Hematopoietic multipotent progenitor cell (in vitro differentiated cells): ENCODE data around the gene MYNN. TPM values are rescaled to one million over a fixed set of nuclear protein-coding genes. Genes with fewer than 3 reads are reported as not detected.
"Not testable (repeated sequence)": the region's sequence is repeated elsewhere in the genome, so short reads cannot be mapped to it uniquely, and the experiment has no call there.

Source experiments
- DNase-seq, 3 donors: peaks; one replicate each; pipeline ENCODE4 v3.0.0-alpha.2; 2011 to 2015; ENCODE audit warnings: low read depth in 2 of 3, low spot score in 2 of 3
- total RNA-seq: library from RNA; depleted of rRNA; stranded (reverse); fragments of >200 nt; gene quantifications from one replicate; pipeline ENCODE4 v1.2.3, GENCODE V29; 2012

Gene MYNN
- 13.5 TPM for total RNA-seq

DNA sequence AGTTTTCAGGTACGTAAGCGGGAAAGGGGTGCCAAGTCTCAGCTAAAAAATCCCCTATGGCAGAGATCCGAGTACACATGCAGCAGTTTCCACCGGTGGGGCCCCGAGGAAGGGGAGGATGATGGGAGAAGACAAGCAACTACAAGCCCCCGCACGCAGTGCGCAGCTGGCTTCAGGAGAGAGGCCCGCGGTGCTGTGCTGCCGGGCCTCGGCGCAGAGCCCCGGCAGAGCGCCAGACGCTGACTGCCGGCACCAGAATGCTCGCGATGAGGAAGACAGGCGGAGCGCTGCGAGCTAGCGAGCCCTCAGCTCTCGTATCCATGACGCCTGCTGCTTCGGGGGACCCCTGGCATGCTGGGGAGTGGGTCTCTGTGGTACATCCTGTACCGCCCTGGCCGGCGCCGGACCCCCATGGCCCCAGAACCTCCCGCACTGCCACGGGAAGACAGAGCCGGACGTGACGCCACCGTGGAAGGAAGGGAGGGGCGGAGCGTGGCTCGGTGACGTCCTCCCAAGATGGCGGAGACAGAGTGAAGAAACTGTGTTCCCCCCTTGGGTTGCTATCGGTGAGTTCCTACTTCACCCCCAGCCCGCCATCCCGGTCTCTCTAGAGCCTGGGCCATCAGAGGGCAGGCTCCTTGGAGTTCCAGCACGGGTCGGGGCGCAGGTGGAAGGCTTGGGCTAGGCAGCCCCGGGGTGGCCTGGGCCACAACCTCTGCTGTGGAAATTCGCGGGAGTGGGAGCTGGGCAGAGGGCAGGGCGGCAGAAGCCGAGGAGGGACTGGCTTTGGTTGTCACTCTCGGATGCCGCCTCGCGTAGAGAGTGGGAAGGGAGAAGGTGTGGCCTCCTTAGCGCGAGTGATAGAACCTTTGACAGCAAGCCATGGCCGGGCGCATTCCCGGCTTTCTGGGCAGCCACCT, at the start of gene MYNN:
Gene MYNN (plus strand): TSS at position 500 of the 920 bp plus-strand sequence. CDS start 900 bp downstream, outside the sequence.
- peak; percentile 84 to 96 (median 94) for DNase-seq

DNA sequence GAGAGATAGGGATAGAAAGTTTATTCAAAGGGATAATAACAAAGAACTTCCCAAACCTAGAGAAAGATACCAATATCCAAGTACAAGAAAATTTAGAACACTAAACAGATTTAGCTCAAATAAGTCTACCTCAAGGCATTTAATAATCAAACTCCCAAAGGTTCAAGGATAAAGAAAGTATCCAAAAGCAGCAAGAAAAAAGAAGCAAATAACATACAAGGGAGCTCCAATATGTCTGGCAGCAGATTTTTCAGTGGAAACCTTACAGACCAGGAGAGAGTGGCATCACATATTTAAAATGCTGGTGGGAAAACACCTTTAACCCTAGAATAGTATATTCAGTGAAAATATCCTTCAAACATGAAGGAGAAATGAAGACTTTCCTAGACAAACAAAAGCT, 41.3 kb upstream of the MYNN start:
- not testable (repeated sequence) for DNase-seq

DNA sequence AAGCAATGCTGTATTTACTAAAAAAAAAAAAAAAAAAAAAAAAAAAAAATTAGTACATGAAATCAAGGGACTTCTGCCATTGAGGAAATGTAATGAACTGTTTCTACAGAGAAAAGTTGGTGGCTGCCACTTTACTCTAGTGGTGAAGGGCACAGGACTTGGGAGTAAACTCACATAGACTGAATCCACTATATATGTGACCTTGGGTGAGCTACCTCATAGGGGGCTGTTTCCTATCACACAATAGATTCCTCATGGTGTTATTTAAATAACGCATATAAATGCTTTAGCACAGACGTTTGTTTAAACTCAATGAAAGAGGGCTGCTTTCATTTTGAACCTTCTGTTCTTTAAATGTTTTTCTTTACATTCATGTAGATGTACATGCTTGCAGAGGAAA, 34.1 kb upstream of the MYNN start:
- DNase-seq, result no peak

DNA sequence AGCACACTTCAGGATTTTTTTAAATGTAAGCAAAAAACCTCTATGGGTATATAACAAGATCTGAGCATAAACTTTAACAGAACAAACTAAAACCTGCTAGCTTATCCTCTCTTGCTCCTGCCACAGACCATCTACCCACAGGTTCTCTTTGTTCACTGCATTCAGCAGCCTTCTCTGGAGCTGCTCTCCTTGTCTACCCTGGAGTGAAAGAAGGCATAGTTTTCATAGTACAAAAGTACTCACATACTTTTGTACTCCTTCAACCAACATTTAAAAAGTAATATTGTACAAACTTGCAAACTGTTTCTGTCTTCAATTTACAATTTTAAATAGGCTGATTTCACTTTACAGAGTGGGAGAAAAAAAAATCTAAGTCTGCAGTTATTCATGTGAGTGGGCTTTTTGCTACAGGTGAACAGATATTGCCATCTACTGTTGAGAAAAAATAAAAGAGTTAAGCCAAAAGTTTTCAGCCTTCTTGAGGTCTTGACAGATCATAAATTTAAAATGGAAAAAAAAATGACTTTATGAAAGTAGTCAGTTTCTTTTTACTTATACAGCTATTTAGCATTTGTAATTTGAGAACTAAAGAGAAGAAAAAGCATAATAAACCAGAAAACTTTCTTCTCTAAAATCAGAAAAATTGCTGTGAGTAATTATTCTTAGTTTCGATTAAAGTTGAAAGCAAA, 28.7 kb upstream of the MYNN start:
- DNase-seq, result peak in 2 of 3 donors; percentile 29 to 76

GRCh38 chr3:169746924-169747323, 26.3 kb upstream of the MYNN start:
- peak in 1 of 3 donors; percentile 57 for DNase-seq

- no peak for DNase-seq
These were observed 24.5 kb upstream of the MYNN start for GRCh38 chr3:169748670-169749069.

DNA sequence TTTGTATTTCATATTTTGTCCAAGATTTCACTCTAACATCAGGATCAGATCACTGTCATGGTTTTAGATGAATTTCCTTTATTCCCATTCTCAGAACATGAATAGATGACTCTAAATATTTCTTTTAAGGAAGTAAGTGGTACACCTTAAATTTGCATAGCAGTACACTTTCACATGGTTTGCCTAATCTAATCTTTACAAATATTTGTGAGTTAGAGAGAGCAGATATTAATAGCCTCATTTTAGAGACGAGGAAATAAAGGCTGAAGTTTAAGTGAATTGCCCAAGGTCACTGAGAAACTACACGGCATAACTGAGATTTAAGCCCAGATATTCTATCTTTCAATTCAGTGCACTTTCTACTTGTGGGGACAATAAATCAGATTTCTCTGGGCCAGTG, 22.5 kb upstream of the MYNN start:
- no peak for DNase-seq

DNA sequence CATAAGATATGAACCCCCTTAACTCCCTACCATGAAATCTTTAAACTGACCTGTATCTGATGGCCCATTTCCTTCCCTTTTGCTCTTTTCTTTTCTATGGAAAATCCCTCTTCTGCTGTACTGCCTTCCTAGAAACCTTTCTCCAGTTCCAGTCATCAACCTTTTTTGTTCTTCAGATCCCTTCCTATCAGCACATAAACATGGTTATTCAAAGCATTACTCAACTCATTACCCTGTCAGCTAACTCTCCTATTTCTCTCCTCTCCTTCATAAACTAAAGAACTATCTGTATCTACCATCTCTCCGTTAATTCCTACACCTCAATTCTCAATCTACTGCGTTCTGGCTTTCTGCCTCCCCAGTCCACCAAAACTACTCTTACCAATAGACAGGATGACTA, 21.3 kb upstream of the MYNN start:
- no peak for DNase-seq

DNA sequence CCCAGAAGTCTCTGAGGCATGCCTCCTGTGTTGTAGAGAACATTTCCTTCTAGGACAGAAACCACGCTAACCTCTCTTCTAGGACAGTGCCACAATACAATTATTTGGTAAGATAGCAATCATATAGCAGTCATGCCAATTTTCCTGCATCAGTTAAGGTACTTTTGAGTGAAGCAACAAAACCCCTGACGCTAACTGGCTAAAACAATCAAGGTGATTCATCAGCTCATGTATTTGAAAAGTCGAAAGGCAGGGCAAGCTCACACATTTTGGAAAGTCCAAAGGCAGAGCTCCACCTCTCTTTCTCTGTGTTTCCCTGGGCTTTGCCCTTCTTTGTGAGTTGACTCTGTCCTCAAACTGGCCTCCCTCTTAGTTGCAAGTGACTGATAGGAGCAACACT, 18.5 kb upstream of the MYNN start:
- DNase-seq, result no peak

GRCh38 chr3:169755488-169755887, 17.7 kb upstream of the MYNN start:
- DNase-seq, result no peak

GRCh38 chr3:169758359-169758994, 14.7 kb upstream of the MYNN start:
- no peak for DNase-seq

DNA sequence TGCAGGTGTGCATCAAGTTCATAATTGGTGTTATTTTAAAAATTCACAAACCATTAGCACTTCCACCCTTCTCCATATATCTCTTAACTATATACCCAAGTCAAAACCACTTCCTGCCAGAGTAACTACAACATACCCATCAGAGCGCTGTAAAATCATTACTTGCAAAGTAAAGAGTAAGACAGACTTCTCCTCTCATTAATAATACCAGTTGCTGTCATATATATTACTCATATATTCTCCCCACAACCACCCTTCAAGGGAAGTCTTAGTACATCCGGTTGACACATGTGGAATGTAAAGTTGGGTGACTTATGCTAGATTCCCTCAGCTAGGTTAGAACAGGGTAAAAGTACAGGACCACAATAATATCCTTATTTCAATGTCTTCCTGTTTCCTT, 13.9 kb upstream of the MYNN start:
- DNase-seq, result peak in 2 of 3 donors; percentile 53 to 70

GRCh38 chr3:169760479-169760878, 12.7 kb upstream of the MYNN start:
- no peak for DNase-seq

GRCh38 chr3:169764312-169764881, 8.8 kb upstream of the MYNN start:
- DNase-seq, result peak in 2 of 3 donors; percentile 73 to 74

GRCh38 chr3:169764882-169765612, 8.1 kb upstream of the MYNN start, which contains the start of gene TERC:
TERC (minus strand) TSS chr3:169765060.
- peak; percentile 88 to 92 (median 89) for DNase-seq

DNA sequence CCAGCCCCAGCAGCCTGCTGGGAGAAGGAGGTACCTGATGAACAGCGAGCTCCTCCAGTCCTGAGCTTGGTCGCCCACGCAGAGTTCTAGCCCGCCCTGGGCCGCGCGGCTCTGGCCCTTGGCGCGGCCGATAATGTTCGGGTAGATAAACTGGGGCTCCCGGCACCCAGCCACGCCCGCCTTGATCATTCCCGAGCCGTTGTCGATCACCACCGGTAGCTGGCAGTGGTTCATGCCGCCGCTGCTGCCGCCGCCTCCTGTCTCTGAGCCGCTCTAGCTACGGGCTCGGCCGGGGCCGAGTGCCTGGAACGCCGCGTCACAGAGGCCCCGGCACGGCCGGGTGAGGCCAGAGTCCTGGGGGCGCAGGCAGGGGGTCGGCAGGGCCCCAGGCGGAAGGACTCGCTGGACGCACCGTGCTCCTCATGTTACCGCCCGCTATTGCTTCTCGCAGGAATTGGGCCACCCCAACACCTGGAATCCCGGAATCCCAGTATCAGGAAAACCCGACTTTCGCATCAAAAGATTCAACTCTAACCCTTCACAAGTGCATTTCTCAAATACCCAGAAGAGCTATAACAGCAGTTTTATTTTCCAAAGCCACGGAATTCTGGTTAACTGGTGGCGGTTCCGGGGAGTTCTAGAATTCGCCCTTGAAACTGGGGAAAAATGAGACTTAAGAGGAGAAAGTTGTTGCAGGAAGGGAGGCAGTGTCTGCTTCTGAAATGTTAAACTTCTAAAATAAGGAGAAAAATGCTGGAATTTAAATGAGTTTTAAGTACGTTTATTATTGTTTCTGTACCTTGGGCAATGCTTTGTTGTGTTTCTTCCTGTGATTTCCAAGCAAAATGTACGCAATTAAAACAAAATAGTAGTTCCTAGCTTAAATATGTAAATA, 3.7 kb upstream of the MYNN start, which contains the start of gene ACTRT3:
Gene ACTRT3 (minus strand): TSS at position 275 of the 895 bp plus-strand sequence. CDS start 41 bp downstream, at position 234.
- DNase-seq, result peak in 2 of 3 donors; percentile 69 to 79

GRCh38 chr3:169771497-169772304, 1.5 kb upstream of the MYNN start:
- DNase-seq, result peak; percentile 78 to 94 (median 84)

GRCh38 chr3:169772305-169772896, 795 bp upstream of the MYNN start:
- DNase-seq, result peak in 2 of 3 donors; percentile 78 to 80
